Thyroid gland (tissue), 4 donors: ENCODE data around the gene C1QL1.

ENCODE experiments used
- CTCF ChIP-seq, 6 experiments: fragments of 200-600 bp in 3 of 6; fragments of 450-650 bp in 3 of 6; sonication (generic) in 3 of 6; IDR thresholded peaks; one replicate each; pipeline ENCODE4 v1.5.1; 2016 to 2019; ENCODE audit warnings: antibody characterized with exemption in 6 of 6, mild to moderate bottlenecking in 2 of 6, inconsistent platforms in 1 of 6, moderate library complexity in 1 of 6
- POLR2A ChIP-seq, 2 donors: fragments of 450-650 bp; IDR thresholded peaks; one replicate each; pipeline ENCODE4 v1.6.1; 2017; ENCODE audit warnings: antibody characterized with exemption in 2 of 2, mild to moderate bottlenecking in 2 of 2, moderate library complexity in 1 of 2

- TF ChIP-seq CTCF (IDR thresholded peaks at IDR 0.05), result no peak
- no peak for TF ChIP-seq POLR2A (IDR thresholded peaks at IDR 0.05)
Observed at GRCh38 chr17:44998646-44999045, 30.5 kb upstream of the C1QL1 start.
